ENCODE data around the gene CCDC18.

CCDC18 gene

GRCh38 chr1:93171549-93172034 lies 8.9 kb upstream of the CCDC18 start:
- Histone ChIP-seq H3K4me1 (ENCODE audit: control insufficient read depth, insufficient read depth, low read length) (no peaks in the 10 kb centered on the region), H3K9me3 (ENCODE audit: control insufficient read depth, insufficient read depth, low read depth, low read length) (no peaks in the 10 kb centered on the region), H3K36me3 (ENCODE audit: control insufficient read depth in 2 of 2, insufficient read depth in 1 of 2, low read length in 2 of 2) (peaks cover 0 to 13% of the 10 kb centered on the region in 2 experiments; a peak in 2 of 3 replicates), H3K27ac (ENCODE audit: extremely low read depth, low read depth, low read length) (no peak overlapping the region), H3K4me3 (ENCODE audit: low read depth, low read length) (no peak overlapping the region)
- POLR2A ChIA-PET, result no interaction called here
- no peak for TF ChIP-seq ZNF174 (tag by site-specific recombination; IDR thresholded peaks at IDR 0.05)
- no peak for TF ChIP-seq ZNF48 (tag by site-specific recombination; IDR thresholded peaks at IDR 0.05)
- TF ChIP-seq PRDM6 (tag by site-specific recombination; IDR thresholded peaks at IDR 0.05), result no peak
- no peak for TF ChIP-seq ZXDB (tag by site-specific recombination; IDR thresholded peaks at IDR 0.05)
- TF ChIP-seq ZNF548 (tag by site-specific recombination; IDR thresholded peaks at IDR 0.05), result no peak
- TF ChIP-seq ZNF214 (tag by site-specific recombination; IDR thresholded peaks at IDR 0.05; ENCODE audit: borderline replicate concordance), result no peak
- no peak for TF ChIP-seq ZIC2 (tag by site-specific recombination; IDR thresholded peaks at IDR 0.05)
- TF ChIP-seq BCL6B (tag by site-specific recombination; IDR thresholded peaks at IDR 0.05), result no peak
- no peak for TF ChIP-seq KLF7 (tag by site-specific recombination; IDR thresholded peaks at IDR 0.05; ENCODE audit: borderline replicate concordance)
- TF ChIP-seq ZNF394 (tag by site-specific recombination; IDR thresholded peaks at IDR 0.05; ENCODE audit: borderline replicate concordance), result no peak
- TF ChIP-seq ZBTB20 (tag by site-specific recombination; IDR thresholded peaks at IDR 0.05), result no peak
- no peak for TF ChIP-seq HIC1 (tag by site-specific recombination; IDR thresholded peaks at IDR 0.05)
- TF ChIP-seq SALL2 (tag by site-specific recombination; IDR thresholded peaks at IDR 0.05; ENCODE audit: borderline replicate concordance), result no peak
- TF ChIP-seq ZNF423 (tag by site-specific recombination; IDR thresholded peaks at IDR 0.05), result no peak
- TF ChIP-seq ZNF366 (tag by site-specific recombination; conservative IDR thresholded peaks at IDR 0.05), result no peak
- CTCF ChIA-PET, result no interaction called here

- H3K9me3 ChIP-seq (ENCODE audit: control insufficient read depth, insufficient read depth, low read depth, low read length), result no peaks in the 10 kb centered on the region
- H3K36me3 ChIP-seq (ENCODE audit: control insufficient read depth in 2 of 2, insufficient read depth in 1 of 2, low read length in 2 of 2), result peaks cover 0 to 15% of the 10 kb centered on the region in 2 experiments; a peak in 2 of 3 replicates
- no peak for TF ChIP-seq SETDB1 (IDR thresholded peaks at IDR 0.05; ENCODE audit: insufficient read length, low read length)
- no peak for TF ChIP-seq ZBTB49 (tag by site-specific recombination; IDR thresholded peaks at IDR 0.05; ENCODE audit: low read depth)
- TF ChIP-seq ZNF366 (tag by site-specific recombination; conservative IDR thresholded peaks at IDR 0.05), result 0 out of 2 replicates have a peak, but pooled peaks have one; percentile 38
- no peak for TF ChIP-seq ZBTB7A (tag by site-specific recombination; IDR thresholded peaks at IDR 0.05; ENCODE audit: low read depth)
- 0 out of 2 replicates have a peak, but pooled peaks have one; percentile 61 for TF ChIP-seq BCL6B (tag by site-specific recombination; IDR thresholded peaks at IDR 0.05)
- TF ChIP-seq ZNF174 (tag by site-specific recombination; IDR thresholded peaks at IDR 0.05), result no peak
- no peak overlapping the region for H3K4me3 ChIP-seq (ENCODE audit: low read depth, low read length)
- ChIA-PET CTCF (interaction anchor here (0.6 to 1.4 kb wide), 3 partner anchors 132 to 1314 kb away, joined by 3 to 4 read pairs (median 3); no protein-coding TSS in a partner anchor), POLR2A (no interaction called here)
- no peak overlapping the region for H3K27ac ChIP-seq (ENCODE audit: extremely low read depth, low read depth, low read length)
- H3K4me1 ChIP-seq (ENCODE audit: control insufficient read depth, insufficient read depth, low read length), result no peaks in the 10 kb centered on the region
Measured at GRCh38 chr1:93172778-93173177, 7.7 kb upstream of the CCDC18 start.
